Activated CD8-positive, alpha-beta memory T cell treated with anti-CD3 and anti-CD28 coated beads for 1 hour (primary cell): Measurements from ENCODE around the gene ASIC2.

Experiments
- DNase-seq, 2 donors: peaks; one replicate each; pipeline ENCODE4 v3.0.0-alpha.2; 2020; ENCODE audit warnings: low read depth in 1 of 2; ENCODE audit errors: extremely low read depth in 1 of 2

ASIC2 gene

DNA sequence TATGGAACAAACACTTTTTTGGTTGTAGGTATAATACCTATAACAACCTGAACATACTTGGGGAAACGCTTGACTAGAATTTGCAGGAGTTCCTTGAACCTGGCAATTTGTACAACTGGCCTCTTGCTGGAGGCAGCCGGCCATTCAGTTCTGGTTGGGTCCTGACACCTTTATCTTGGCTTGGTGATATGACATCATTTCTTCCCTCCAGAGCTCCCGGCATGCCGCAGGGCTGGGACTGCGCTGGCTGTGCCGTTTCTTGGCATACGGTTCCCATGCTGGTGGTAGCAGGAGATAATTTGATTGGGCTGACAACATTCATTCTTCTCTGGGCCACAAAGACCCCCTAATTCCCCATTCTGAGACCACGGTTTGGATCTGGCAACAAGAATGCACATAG, 87.5 kb downstream of the ASIC2 start:
- DNase-seq = no peak

- DNase-seq = no peak
These were observed 88.4 kb downstream of the ASIC2 start for GRCh38 chr17:33204701-33205100.

DNA sequence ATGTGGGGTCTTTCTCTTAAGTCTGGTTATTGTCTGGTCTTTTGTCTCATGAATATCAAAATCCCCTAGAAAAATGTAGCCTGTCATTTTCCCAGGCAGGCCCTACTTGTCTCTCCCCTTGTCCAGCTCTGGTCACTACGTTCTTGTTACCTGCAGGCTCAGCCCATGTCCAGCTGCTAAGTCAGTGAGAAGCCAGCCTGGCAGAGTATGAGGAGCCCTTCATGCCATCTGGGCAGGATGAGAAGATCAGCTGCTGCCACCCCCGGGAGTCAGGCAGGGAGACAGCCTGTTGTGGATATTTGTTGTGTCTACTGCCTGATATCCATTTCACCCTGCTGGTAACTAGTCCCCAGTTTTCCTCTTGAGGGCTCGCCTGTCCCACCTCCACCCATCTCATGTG, 88.9 kb downstream of the ASIC2 start:
- no peak for DNase-seq

GRCh38 chr17:33202796-33203495, 90.1 kb downstream of the ASIC2 start:
- no peak for DNase-seq

GRCh38 chr17:33202021-33202420, 91.1 kb downstream of the ASIC2 start:
- DNase-seq = no peak

DNA sequence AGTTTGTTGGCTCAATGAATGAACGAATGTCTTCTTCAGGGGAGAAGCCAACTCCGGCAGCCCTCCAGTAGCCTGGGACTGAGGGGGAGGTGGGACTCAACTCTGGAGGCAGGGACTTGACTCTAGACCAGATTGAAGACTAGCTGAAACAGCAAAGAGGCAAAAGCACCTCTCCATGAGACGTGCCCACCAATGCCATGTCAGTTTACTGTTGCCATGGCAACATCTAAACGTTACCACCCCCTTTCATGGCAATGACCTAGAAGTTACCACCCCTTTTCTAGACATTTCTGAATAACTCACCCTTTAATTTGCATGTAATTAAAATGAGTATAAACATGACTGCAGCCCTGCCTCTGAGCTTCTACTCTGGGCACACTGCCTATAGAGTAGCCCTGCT, 91.8 kb downstream of the ASIC2 start:
- no peak for DNase-seq

GRCh38 chr17:33200587-33200986, 92.5 kb downstream of the ASIC2 start:
- no peak for DNase-seq

- DNase-seq = no peak
These were observed 93.3 kb downstream of the ASIC2 start for GRCh38 chr17:33199571-33200510.

GRCh38 chr17:33198954-33199353, 94.1 kb downstream of the ASIC2 start:
- no peak for DNase-seq

- DNase-seq = no peak
These were observed 95.8 kb downstream of the ASIC2 start for GRCh38 chr17:33197342-33197741.

GRCh38 chr17:33196883-33197282, 96.2 kb downstream of the ASIC2 start:
- DNase-seq = no peak

DNA sequence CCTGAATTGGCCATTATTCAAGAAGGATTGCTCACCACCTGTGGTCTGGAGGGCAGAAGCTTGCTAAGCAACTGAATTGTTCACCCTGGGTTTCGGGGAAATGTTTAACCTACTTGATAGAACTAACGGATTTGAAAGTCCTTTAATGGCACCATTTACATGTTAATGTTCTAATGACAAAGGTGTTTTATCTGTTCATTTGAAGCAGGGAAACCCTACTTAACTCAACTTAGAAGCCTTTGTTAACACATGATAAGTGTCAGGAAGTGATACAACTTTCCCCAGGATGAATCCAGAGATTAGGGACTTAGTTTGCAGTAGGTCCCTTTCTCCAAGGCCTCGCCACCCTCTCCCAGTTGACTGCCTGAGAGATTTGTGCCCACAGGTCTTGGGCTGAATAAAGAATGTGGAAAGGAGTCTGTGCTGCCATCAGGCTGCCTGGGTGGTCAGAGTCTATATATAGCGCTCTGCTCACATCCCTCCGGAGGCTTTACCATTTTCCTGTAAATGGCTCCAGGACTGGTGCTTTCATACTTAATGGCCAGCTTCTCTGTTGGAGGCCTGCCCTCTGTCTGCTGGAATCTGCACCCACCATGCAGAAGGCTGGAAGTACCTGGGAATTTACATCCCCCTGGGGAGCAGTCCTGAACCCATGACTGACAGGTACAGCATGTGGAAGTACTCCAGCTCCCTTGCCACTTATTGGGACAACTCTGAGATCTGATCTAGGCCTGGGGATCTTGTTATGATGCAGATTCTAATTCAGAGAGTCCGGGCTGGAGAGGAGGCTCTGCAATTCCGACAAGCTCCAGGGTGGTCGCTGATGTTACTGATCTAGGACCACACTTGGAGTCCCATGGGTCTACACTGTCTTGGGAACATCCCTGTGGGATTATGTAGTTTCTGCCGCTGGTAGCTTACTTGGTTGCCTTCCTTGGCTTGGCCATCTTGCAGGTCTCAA, 99.9 kb downstream of the ASIC2 start:
- no peak for DNase-seq

GRCh38 chr17:33183487-33184026, 109.5 kb downstream of the ASIC2 start:
- no peak for DNase-seq

GRCh38 chr17:33179151-33179550, 113.9 kb downstream of the ASIC2 start:
- DNase-seq = no peak

GRCh38 chr17:33178681-33179080, 114.4 kb downstream of the ASIC2 start:
- DNase-seq = no peak

DNA sequence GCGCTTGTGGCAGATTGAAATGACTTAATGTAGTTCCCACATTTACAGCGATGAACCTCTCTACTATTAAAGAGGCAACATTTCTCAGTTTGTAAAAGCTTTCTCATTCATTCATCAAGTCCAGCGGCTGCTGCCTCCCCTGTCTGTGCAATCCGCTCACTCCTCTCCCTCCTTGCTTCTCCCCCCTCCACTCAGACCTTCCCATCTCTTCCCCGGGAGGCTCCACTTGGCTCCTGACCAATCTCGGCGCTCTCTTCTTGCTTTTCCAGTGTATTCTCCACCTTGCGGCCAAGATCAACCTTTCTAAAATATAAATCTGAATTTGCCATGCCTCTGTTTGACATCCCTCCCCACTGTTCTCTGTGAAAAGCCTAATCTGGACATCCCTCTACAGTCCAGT, 117.5 kb downstream of the ASIC2 start:
- DNase-seq = no peak

DNA sequence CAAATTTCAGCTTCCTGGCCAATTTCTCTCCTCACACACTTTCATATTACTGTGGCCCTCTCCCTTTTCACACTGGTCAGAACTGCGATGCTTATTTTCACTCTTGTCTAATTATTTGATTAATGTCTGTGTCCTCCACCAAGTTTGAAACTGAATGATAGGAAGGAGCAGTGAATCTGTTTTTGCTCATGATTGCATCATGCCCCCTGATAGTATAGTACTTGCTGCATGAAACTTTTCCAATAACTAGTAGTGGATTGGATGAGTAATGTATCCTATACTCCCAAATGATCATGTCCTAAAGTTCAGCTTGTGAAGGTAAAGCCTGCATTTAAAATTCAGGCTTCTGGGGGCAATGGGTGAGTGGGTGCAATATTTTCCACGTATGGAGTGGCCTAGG, 121.2 kb downstream of the ASIC2 start:
- no peak for DNase-seq

DNA sequence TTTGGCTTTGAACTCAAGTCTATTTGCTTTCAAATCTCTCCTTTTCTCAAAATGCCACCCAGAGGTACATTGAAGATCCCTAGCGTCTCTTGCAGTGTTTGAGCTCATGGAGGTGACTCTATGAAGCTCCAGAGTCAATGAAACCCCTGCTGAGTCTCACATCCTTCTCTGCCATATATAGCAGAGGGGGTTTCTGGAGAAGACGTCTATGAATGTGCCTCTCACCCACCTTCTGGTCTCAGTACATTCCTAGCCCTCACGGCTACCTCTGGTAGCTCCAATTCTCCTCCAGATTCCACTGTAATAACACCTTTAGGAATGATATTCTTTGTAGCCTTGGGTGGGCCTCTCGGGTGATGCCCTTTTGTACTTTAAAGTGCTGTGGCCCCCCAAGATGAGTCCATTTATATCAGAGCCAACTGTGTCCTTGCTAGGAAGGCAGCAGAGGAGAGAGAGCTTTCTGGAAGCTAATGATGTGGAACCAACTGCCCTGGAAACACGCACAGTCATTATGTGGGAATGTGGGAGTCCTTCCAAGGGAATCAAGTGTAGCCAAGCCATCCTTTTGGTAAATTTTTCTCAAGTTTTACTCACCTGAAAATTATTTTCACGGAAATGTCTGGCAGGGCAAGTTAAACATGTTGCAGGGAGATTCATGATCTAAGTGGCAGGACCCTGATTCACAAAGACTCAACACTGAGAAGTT, 123.4 kb downstream of the ASIC2 start:
- no peak for DNase-seq

DNA sequence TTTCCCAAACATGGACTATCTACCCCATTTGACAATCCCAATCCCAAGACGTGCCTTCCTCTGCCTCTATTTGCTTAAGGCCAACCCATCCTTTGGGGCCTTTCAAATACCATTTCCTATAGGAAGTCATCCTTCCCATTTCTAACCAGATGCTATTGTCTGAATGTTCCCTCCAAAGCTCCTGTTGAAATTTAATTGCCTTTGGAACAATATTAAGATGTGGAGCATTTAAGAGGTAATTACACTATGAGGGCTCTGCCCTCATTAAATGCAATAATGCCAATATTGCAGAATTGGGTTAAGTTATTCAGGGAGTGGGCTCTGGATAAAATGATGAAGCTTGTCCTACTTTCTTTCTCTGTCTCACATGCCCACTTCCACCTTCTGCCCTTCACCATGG, 125.4 kb downstream of the ASIC2 start:
- no peak for DNase-seq

- no peak for DNase-seq
These were observed 126.6 kb downstream of the ASIC2 start for GRCh38 chr17:33166472-33166871.
